ENCODE measurements around the gene USP46. TPM values are rescaled to one million over a fixed set of nuclear protein-coding genes. Genes with fewer than 3 reads are reported as not detected.

Gene USP46
- total RNA-seq, 1 donor = 6.9 TPM

DNA sequence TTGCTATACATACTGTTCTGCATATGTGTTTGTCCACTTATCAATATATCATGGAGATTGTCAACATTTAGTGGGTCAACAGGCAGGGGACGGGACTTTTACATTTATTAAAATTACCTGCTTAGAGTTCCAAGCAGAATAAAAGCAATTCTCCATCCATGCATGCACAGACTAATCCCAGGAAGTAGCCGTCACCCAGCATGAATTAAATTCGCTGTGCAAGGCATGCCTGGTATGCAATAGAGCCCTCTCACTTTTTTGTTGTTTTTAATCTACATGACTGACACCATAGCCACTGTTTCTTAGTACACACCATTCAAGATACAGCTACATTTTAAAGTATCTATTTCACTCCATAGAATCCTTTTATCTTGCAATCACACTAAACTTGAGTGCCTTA is 108.9 kb downstream of the USP46 start:
- Histone ChIP-seq H3K4me1 (ENCODE audit: insufficient read depth, low read length) (no peaks in the 10 kb centered on the region), H3K9me3 (ENCODE audit: low read depth, low read length) (no peaks in the 10 kb centered on the region), H3K4me3 (ENCODE audit: low read length) (no peak overlapping the region), H3K27me3 (ENCODE audit: insufficient read depth, low read length) (no peaks in the 10 kb centered on the region)

DNA sequence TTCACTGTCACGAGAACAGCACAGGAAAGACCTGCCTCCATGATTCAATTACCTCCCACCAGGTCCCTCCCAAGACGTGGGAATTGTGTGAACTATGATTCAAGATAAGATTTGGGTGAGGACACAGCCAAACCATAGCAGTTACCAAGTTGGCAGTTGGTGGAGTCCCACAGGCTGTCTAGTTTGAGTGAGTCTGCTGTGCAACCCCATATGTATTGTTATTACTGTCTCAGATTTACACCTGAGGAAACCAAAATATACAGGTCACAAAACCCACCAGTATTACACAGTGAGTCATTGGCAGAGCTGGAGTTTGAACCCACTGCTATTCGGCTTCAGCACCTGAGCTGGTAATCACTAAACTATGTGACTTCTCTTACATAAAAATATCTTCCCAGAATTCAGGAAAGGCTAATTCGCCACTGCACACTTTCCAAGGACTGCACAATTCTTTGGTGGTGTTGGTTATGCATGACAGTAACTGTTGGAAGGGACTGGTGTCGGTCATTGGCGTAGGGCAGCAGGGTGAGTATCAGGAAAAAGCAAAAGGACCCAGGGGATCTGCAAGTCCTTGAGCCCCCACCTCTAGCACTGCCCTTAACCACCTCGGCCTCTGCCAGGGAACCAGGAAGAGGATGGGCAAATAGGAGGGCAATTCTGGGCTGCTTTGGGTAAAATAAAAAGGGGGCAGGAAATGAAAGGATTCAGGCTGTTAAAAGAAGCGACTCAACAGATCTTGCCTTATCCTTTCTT is 110.1 kb downstream of the USP46 start:
- Histone ChIP-seq H3K4me3 (ENCODE audit: low read length) (no peak overlapping the region), H3K27me3 (ENCODE audit: insufficient read depth, low read length) (no peaks in the 10 kb centered on the region), H3K9me3 (ENCODE audit: low read depth, low read length) (no peaks in the 10 kb centered on the region), H3K4me1 (ENCODE audit: insufficient read depth, low read length) (no peaks in the 10 kb centered on the region)

DNA sequence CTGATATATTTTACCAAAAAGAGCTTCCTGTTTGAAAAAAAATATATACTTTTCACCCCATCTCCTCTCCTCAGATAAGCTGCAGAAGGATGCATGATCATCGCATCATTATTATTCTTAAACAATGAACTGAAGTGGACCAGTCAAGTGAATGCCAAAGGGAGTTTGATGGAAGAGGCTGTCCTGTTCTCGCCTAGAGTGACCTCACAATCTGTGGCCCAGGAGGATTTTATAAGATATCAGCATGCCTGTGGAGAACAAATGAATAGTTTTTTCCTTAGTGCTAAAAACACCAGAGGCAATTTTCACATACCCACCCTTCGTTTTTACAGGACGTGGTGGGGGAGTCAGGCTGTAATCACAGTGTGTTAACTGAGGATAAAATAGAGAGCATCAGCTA is 112.7 kb downstream of the USP46 start:
- H3K27me3 ChIP-seq (ENCODE audit: insufficient read depth, low read length) = no peaks in the 10 kb centered on the region

DNA sequence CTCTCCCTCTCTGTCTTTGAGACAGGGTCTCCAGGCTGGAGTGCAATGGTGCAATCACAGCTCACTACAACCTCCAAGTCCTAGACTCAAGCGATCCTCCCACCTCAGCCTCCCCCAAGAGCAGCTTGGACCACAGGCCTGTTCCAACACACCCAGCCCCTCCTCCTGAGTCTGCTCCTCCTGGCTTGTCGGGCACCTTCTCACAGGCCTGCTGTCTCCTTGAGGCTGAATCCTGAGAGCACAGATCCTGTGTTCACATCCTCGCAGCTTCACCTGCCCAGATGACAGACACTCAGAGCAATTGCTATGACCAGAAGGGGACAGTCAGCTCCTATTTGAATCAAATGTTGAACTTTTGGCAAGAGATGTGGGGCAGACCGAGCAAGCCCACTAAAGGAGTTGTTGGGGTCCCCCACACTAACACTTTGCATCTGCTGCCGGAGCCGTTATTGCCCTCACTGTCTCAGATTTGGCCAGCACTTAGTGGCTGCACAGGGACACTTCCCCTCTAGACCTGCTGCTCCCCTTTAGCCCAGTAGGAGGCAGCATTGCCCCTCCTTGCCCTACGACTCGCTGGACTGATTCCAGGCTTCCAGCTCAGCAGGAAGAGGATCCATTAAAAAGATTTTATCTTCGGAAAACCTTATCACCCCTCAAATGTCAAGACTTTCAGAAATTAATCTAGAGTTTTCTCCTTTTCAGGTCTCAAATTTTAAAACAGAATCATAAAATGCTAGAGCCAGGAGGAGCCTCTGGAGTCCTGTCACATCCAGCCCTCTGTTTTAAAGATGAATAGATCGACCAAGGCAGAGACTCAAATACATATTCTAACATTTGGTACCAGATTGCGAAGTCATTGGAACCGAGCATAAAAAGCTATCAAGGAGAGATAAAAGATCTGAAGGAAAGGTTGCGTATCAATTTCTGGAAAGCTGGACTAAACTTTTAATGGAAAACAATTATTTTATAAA is 113.7 kb downstream of the USP46 start:
- no peaks in the 10 kb centered on the region for H3K27me3 ChIP-seq (ENCODE audit: insufficient read depth, low read length)
- no peaks in the 10 kb centered on the region for H3K9me3 ChIP-seq (ENCODE audit: low read depth, low read length)
- no peaks in the 10 kb centered on the region for H3K4me1 ChIP-seq (ENCODE audit: insufficient read depth, low read length)
- H3K4me3 ChIP-seq (ENCODE audit: low read length) = no peak overlapping the region

More for the DNA sequence above, 112.7 kb downstream of the USP46 start:
- no peaks in the 10 kb centered on the region for H3K4me1 ChIP-seq (ENCODE audit: insufficient read depth, low read length)
- H3K9me3 ChIP-seq (ENCODE audit: low read depth, low read length) = no peaks in the 10 kb centered on the region
- no peak overlapping the region for H3K4me3 ChIP-seq (ENCODE audit: low read length)

Other genes with a start within 250 kb of the USP46 start
- gene ERVMER34-1, start 92.1 kb upstream of the USP46 start, total RNA-seq = under 0.01 TPM
- gene RASL11B, start 203.0 kb upstream of the USP46 start, total RNA-seq = 0.31 TPM

Measured in mononuclear cell (primary cell).